Measurements from ENCODE around the gene MAP1LC3B. TPM values are rescaled to one million over a fixed set of nuclear protein-coding genes. Genes with fewer than 3 reads are reported as not detected.

Gene MAP1LC3B
- polyA plus RNA-seq, 3 donors from 2014 or later = 175 to 297 (median 190) TPM

Other genes starting within 250 kb of the MAP1LC3B start
- gene C16orf95, start 74.9 kb upstream of the MAP1LC3B start, polyA plus RNA-seq = 1 to 10 TPM; 3.2 to 7.7 (median 4.4) TPM
- 10 to 100 TPM; 13.0 to 24.8 (median 14.9) TPM for gene FBXO31, start 8.6 kb upstream of the MAP1LC3B start, polyA plus RNA-seq
- gene ZCCHC14, start 100.7 kb downstream of the MAP1LC3B start, polyA plus RNA-seq = under 1 TPM in 2 of 3 donors, not detected in 1; 0.17 to 0.48 TPM
- not detected for gene JPH3, start 210.2 kb downstream of the MAP1LC3B start, polyA plus RNA-seq

Measured in immature natural killer cell (primary cell).